HepG2 (cell line): ENCODE measurements around the gene CDC14A. TPM values are rescaled to one million over a fixed set of nuclear protein-coding genes. Genes with fewer than 3 reads are reported as not detected.

Experiments
- ATAC-seq: fragments of 200-7000 bp; cut with Tn5 transposase; 3 replicates; pipeline ENCODE4 v1.9.1; 2020; ENCODE audit warnings: mild to moderate bottlenecking, moderate library complexity
- BruUV-seq: library from RNA; stranded (reverse); fragments of 400-500 nt; replicated peaks from 2 replicates; lab custom pipeline; 2021; lab: Mats Ljungman, UMichigan
- CTCF ChIA-PET: fragments of 300-600 bp; formaldehyde crosslinking; extraction: SDS; loops from one replicate; lab custom pipeline; 2021; ENCODE audit warnings: low total read pairs, inconsistent platforms, low intra/inter-chr PET ratio; lab: Yijun Ruan, JAX
- POLR2A ChIA-PET: fragments of 350-600 bp; sonication (Branson Sonifier 250); formaldehyde crosslinking; loops from one replicate; lab custom pipeline; 2020; ENCODE audit warnings: antibody characterized with exemption, inconsistent platforms; lab: Yijun Ruan, JAX
- DNase-seq: peaks from one replicate; pipeline ENCODE4 v3.0.0-alpha.2; 2015; ENCODE audit warnings: low spot score
- FAIRE-seq: peaks from 3 replicates; lab custom pipeline; 2011; peaks lifted over from hg19 to GRCh38; lab: Jason Lieb, UNC
- H2AFZ ChIP-seq: one replicate; pipeline ENCODE4 v1.6.1; 2011; ENCODE audit warnings: low read length, inconsistent platforms
- H3K27ac ChIP-seq: fragments of 300-600 bp; 3 replicates; pipeline ENCODE4 v1.8.0; 2011; ENCODE audit warnings: mixed run types, mild to moderate bottlenecking, mixed read lengths, low read length, inconsistent platforms; ENCODE audit not compliant: insufficient read depth; ENCODE audit errors: extremely low read length
- H3K27me3 ChIP-seq, 2 experiments: fragments of 200-600 bp in 1 of 2; 2 replicates in 1 of 2; 3 replicates in 1 of 2; pipeline versions ENCODE4 v1.6.0 to v1.8.0; 2011; ENCODE audit warnings: low read length in 2 of 2, mild to moderate bottlenecking in 2 of 2, moderate library complexity in 2 of 2, inconsistent platforms in 1 of 2; ENCODE audit not compliant: insufficient read depth in 2 of 2, control insufficient read depth in 1 of 2
- H3K36me3 ChIP-seq, 2 experiments: fragments of 200-600 bp in 1 of 2; replicated peaks in 1 of 2; 2 replicates in 1 of 2; 3 replicates in 1 of 2; pipeline versions ENCODE4 v1.5.1 to v1.8.0; 2011; ENCODE audit warnings: low read length in 2 of 2, inconsistent platforms in 1 of 2; ENCODE audit not compliant: insufficient read depth in 2 of 2, control insufficient read depth in 1 of 2
- H3K4me1 ChIP-seq: 2 replicates; pipeline ENCODE4 v1.5.1; 2012; ENCODE audit warnings: low read length, inconsistent platforms; ENCODE audit not compliant: insufficient read depth
- H3K4me2 ChIP-seq: 2 replicates; pipeline ENCODE4 v1.6.0; 2011; ENCODE audit warnings: low read depth, low read length, inconsistent platforms
- H3K4me3 ChIP-seq, 3 experiments: fragments of 200-600 bp in 1 of 3; sonication (generic), shearing (Covaris generic) in 1 of 3; replicated peaks in 1 of 3; 2 replicates each; pipeline ENCODE4 v1.5.1; 2011 to 2016; ENCODE audit warnings: low read length in 3 of 3, inconsistent platforms in 2 of 3, low read depth in 2 of 3, mild to moderate bottlenecking in 2 of 3, control low read depth in 1 of 3, mixed read lengths in 1 of 3; ENCODE audit not compliant: insufficient read depth in 1 of 3
- H3K79me2 ChIP-seq: one replicate; pipeline ENCODE4 v1.6.1; 2011; ENCODE audit warnings: low read length, inconsistent platforms; ENCODE audit not compliant: insufficient read depth
- H3K9ac ChIP-seq: 2 replicates; pipeline ENCODE4 v1.6.0; 2011; ENCODE audit warnings: mild to moderate bottlenecking, low read depth, low read length, inconsistent platforms; ENCODE audit not compliant: insufficient read depth
- H3K9me3 ChIP-seq: 2 replicates; pipeline ENCODE4 v1.5.1; 2012; ENCODE audit warnings: mild to moderate bottlenecking, low read length
- H4K20me1 ChIP-seq: 2 replicates; pipeline ENCODE4 v1.6.0; 2011; ENCODE audit warnings: inconsistent platforms, mild to moderate bottlenecking, low read length, moderate library complexity; ENCODE audit not compliant: insufficient read depth
- E2F5 ChIP-seq: sonication (generic); formaldehyde crosslinking; conservative IDR thresholded peaks from 2 replicates; pipeline ENCODE4 v1.4.0; 2020; ENCODE audit warnings: missing genetic modification reagents
- LBX2 ChIP-seq: sonication (generic); formaldehyde crosslinking; IDR thresholded peaks from 2 replicates; pipeline ENCODE4 v1.5.0; 2020; ENCODE audit warnings: missing genetic modification reagents, mild to moderate bottlenecking, borderline replicate concordance
- TEAD2 ChIP-seq: sonication (generic); formaldehyde crosslinking; IDR thresholded peaks from 2 replicates; pipeline ENCODE4 v1.9.0; 2021; ENCODE audit warnings: missing genetic modification reagents
- ZNF121 ChIP-seq: sonication (generic); formaldehyde crosslinking; IDR thresholded peaks from 2 replicates; pipeline ENCODE4 v1.5.0; 2020; ENCODE audit warnings: mild to moderate bottlenecking, missing genetic modification reagents
- ZNF496 ChIP-seq: sonication (generic); formaldehyde crosslinking; IDR thresholded peaks from 2 replicates; pipeline ENCODE4 v1.8.1; 2023; ENCODE audit warnings: mild to moderate bottlenecking, moderate library complexity, missing genetic modification reagents; ENCODE audit not compliant: insufficient replicate concordance
- ZNF891 ChIP-seq: sonication (generic); formaldehyde crosslinking; IDR thresholded peaks from 2 replicates; pipeline ENCODE4 v1.5.0; 2020; ENCODE audit warnings: mild to moderate bottlenecking, missing genetic modification reagents
- WGBS: methylation state at CpG from one replicate; pipeline ENCODE4 v1.1.6; 2017; ENCODE audit warnings: low lambda C conversion rate; 5-methylcytosine and 5-hydroxymethylcytosine counted together
- in situ Hi-C: cut with HindIII; loops from 2 replicates; pipeline ENCODE4 v1.10.0; 2017; ENCODE audit warnings: low pct_unique_long_range_greater_than_20kb; ENCODE audit not compliant: extremely low pct_ligation_motif_present
- intact Hi-C: fragments of 100-400 bp; cut with micrococcal nuclease; formaldehyde crosslinking; loops from one replicate; pipeline ENCODE4 v1.10.0; 2022; ENCODE audit not compliant: unreplicated experiment
- polyA plus RNA-seq, 8 experiments: library from polyadenylated mRNA; depleted of rRNA in 3 of 8; stranded (reverse) in 7 of 8; unstranded in 1 of 8; fragments of >200 nt; fragmentation: Illumina TruSeq in 4 of 8; extraction: Trizol in 4 of 8; gene quantifications; 2 replicates each; pipeline versions ENCODE4 v1.2.1 to v1.2.3, GENCODE V29; 2011 to 2016; ENCODE audit warnings: low read depth in 4 of 8, missing spikeins in 1 of 8, mixed read lengths in 1 of 8; ENCODE audit not compliant: insufficient read depth in 1 of 8
- total RNA-seq, 5 experiments: library from RNA; depleted of rRNA; stranded (reverse); fragments of >200 nt; fragmentation: Illumina TruSeq; extraction: Trizol; gene quantifications; 2 replicates each; pipeline ENCODE4 v1.2.3, GENCODE V29; 2016; ENCODE audit warnings: low read depth in 1 of 5
- TF ChIP-seq, protein P1 (sequence below): sonication (generic); formaldehyde crosslinking; IDR thresholded peaks from 2 replicates; pipeline ENCODE4 v1.8.0; 2022; ENCODE audit warnings: mild to moderate bottlenecking, missing genetic modification reagents, borderline replicate concordance

CDC14A gene
- total and polyA plus RNA-seq, 2 of the 13 experiments (the other 11 are each of a cell fraction or from before 2014, with no cell fraction given) = 2.8 to 4.9 TPM

GRCh38 chr1:100304227-100304626 is 48.1 kb upstream of the CDC14A start:
- Histone ChIP-seq H3K79me2 (no peaks in the 10 kb centered on the region), H3K9me3 (no peaks in the 10 kb centered on the region), H3K27ac (no peak overlapping the region), H3K4me2 (no peak overlapping the region), H3K4me3 (no peak overlapping the region), H3K9ac (no peak overlapping the region), H3K4me1 (peaks cover 17% of the 10 kb centered on the region), H3K36me3 (no peaks in the 10 kb centered on the region), H3K27me3 (no peaks in the 10 kb centered on the region), H2AFZ (no peak overlapping the region), H4K20me1 (no peaks in the 10 kb centered on the region)
- 0% methylated on average over 2 of the region's 2 CpGs for WGBS
- intact Hi-C loops (no loop called here), in situ Hi-C loops (no loop called here)
- ChIA-PET CTCF (no interaction called here), POLR2A (no interaction called here)
- no peak for ATAC-seq
- TF ChIP-seq LBX2 (CRISPR knock-in tag) (no peak), ZNF496 (CRISPR knock-in tag) (no peak), ZNF891 (CRISPR knock-in tag) (no peak), TEAD2 (no peak), ZNF121 (CRISPR knock-in tag) (peak; percentile 52; the same call in 1 of the 2 replicates), E2F5 (CRISPR knock-in tag) (no peak)
- TF ChIP-seq, protein P1, sequence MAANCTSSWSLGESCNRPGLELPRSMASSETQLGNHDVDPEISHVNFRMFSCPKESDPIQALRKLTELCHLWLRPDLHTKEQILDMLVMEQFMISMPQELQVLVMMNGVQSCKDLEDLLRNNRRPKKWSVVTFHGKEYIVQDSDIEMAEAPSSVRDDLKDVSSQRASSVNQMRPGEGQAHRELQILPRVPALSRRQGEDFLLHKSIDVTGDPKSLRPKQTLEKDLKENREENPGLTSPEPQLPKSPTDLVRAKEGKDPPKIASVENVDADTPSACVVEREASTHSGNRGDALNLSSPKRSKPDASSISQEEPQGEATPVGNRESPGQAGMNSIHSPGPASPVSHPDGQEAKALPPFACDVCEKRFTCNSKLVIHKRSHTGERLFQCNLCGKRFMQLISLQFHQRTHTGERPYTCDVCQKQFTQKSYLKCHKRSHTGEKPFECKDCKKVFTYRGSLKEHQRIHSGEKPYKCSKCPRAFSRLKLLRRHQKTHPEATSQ (CRISPR knock-in tag) = no peak
- FAIRE-seq = no peak
- BruUV-seq = no TSS peak
- DNase-seq = no peak
